SK-N-SH treated with all-trans-retinoic acid at 6 μM for 48 hours (cell line): Measurements from ENCODE around the gene VAT1L.

Experiments
- ATAC-seq: fragments of 200-7000 bp; cut with Tn5 transposase; 3 replicates; pipeline ENCODE4 v1.9.1; 2020; ENCODE audit warnings: mild to moderate bottlenecking, moderate library complexity
- ARNTL ChIP-seq: fragments of 450-650 bp; formaldehyde crosslinking; IDR thresholded peaks from 2 replicates; pipeline ENCODE4 v1.5.0; 2020; ENCODE audit warnings: low read depth, mild to moderate bottlenecking, moderate library complexity, borderline replicate concordance
- BACH2 ChIP-seq: fragments of 250-450 bp; sonication (Bioruptor Pico); IDR thresholded peaks from 2 replicates; pipeline ENCODE4 v1.9.0; 2021; ENCODE audit warnings: mild to moderate bottlenecking, borderline replicate concordance
- CSDC2 ChIP-seq: fragments of 250-450 bp; sonication (Bioruptor Pico); IDR thresholded peaks from 2 replicates; pipeline ENCODE4 v1.5.0; 2020; ENCODE audit warnings: mild to moderate bottlenecking, moderate library complexity
- ESRRG ChIP-seq: fragments of 250-450 bp; sonication (Bioruptor Pico); IDR thresholded peaks from 2 replicates; pipeline ENCODE4 v1.6.1; 2021; ENCODE audit warnings: mild to moderate bottlenecking
- GLIS3 ChIP-seq: fragments of 250-450 bp; sonication (Bioruptor Pico); IDR thresholded peaks from 2 replicates; pipeline ENCODE4 v1.5.0; 2020; ENCODE audit warnings: mild to moderate bottlenecking, moderate library complexity
- ISL1 ChIP-seq: fragments of 250-450 bp; sonication (Bioruptor Pico); IDR thresholded peaks from 2 replicates; pipeline ENCODE4 v2.1.2; 2022; ENCODE audit warnings: mild to moderate bottlenecking, moderate library complexity
- OSR1 ChIP-seq: fragments of 250-450 bp; sonication (Bioruptor Pico); IDR thresholded peaks from 2 replicates; pipeline ENCODE4 v1.8.0; 2022; ENCODE audit warnings: moderate library complexity, mild to moderate bottlenecking, inconsistent platforms
- PPARA ChIP-seq: fragments of 250-450 bp; sonication (Bioruptor Pico); IDR thresholded peaks from 2 replicates; pipeline ENCODE4 v1.5.0; 2020; ENCODE audit warnings: mild to moderate bottlenecking, borderline replicate concordance
- RARB ChIP-seq: fragments of 250-450 bp; sonication (Bioruptor Pico); IDR thresholded peaks from 2 replicates; pipeline ENCODE4 v1.8.0; 2021; ENCODE audit warnings: mild to moderate bottlenecking, moderate library complexity
- SNAI2 ChIP-seq: fragments of 250-450 bp; sonication (Bioruptor Pico); IDR thresholded peaks from 2 replicates; pipeline ENCODE4 v1.5.0; 2020; ENCODE audit warnings: mild to moderate bottlenecking, moderate library complexity
- TCF4 ChIP-seq: fragments of 250-450 bp; sonication (Bioruptor Pico); IDR thresholded peaks from 2 replicates; pipeline ENCODE4 v1.8.0; 2021; ENCODE audit warnings: mild to moderate bottlenecking, moderate library complexity, borderline replicate concordance
- TOX ChIP-seq: fragments of 250-450 bp; sonication (Bioruptor Pico); IDR thresholded peaks from 2 replicates; pipeline ENCODE4 v1.8.0; 2021; ENCODE audit warnings: mild to moderate bottlenecking, moderate library complexity, borderline replicate concordance
- ZC3H10 ChIP-seq: fragments of 250-450 bp; sonication (Bioruptor Pico); IDR thresholded peaks from 2 replicates; pipeline ENCODE4 v1.5.1; 2021; ENCODE audit warnings: mild to moderate bottlenecking, moderate library complexity
- ZFP3 ChIP-seq: fragments of 250-450 bp; sonication (Bioruptor Pico); IDR thresholded peaks from 2 replicates; pipeline ENCODE4 v1.5.0; 2020; ENCODE audit warnings: mild to moderate bottlenecking, moderate library complexity
- ZFP30 ChIP-seq: fragments of 450-650 bp; formaldehyde crosslinking; IDR thresholded peaks from 2 replicates; pipeline ENCODE4 v1.5.0; 2022; ENCODE audit warnings: mild to moderate bottlenecking, moderate library complexity
- ZNF565 ChIP-seq: fragments of 450-650 bp; formaldehyde crosslinking; conservative IDR thresholded peaks from 2 replicates; pipeline ENCODE4 v1.5.0; 2020; ENCODE audit warnings: low read depth, mild to moderate bottlenecking, moderate library complexity
- ZNF70 ChIP-seq: fragments of 450-650 bp; formaldehyde crosslinking; IDR thresholded peaks from 2 replicates; pipeline ENCODE4 v1.5.0; 2020; ENCODE audit warnings: mild to moderate bottlenecking, moderate library complexity
- TF ChIP-seq, protein P1 (sequence below): fragments of 250-450 bp; sonication (Bioruptor Pico); IDR thresholded peaks from 2 replicates; pipeline ENCODE4 v1.8.0; 2020; ENCODE audit warnings: mild to moderate bottlenecking, moderate library complexity, borderline replicate concordance
- TF ChIP-seq, protein P2 (sequence below): fragments of 250-450 bp; sonication (Bioruptor Pico); IDR thresholded peaks from 2 replicates; pipeline ENCODE4 v1.5.0; 2020; ENCODE audit warnings: mild to moderate bottlenecking, moderate library complexity

VAT1L gene

DNA sequence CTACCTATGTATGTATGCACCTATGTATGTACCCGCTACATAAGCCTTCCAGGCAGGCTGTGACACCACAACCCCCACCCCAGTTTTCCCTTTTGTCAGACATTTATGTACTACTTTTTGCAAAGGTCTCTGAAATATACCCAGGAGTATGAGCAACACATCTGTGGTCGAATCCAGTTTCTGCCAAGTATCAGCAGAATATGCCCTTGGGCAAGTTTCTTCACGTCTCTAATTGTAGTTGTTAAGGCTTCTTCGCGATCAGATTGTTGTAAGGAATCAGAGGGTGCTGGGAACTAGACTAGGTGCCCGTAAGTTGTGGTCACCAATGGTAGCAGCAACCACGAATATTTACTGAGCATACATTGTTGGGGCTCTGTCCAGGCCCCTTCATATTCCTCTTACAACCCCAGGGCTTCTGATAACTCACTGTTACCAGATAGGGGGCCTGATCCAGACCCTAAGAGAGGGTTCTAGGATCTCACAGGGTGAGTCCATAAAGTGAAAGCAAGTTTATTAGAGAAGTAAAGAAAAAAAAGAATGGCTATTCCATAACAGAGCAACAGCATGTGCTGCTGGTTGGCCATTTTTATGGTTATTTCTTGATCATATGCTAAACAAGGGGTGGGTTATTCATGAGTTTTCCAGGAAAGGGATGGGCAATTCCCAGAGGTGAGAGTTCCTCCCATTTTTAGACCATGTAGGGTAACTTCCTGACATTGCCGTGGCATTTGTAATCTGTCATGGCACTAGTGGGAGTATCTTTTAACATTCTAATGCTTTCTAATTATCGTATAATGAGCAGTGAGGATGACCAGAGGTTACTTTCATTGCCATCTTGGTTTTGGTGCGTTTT, 49.4 kb upstream of the VAT1L start (continued):
- TF ChIP-seq, protein P1, sequence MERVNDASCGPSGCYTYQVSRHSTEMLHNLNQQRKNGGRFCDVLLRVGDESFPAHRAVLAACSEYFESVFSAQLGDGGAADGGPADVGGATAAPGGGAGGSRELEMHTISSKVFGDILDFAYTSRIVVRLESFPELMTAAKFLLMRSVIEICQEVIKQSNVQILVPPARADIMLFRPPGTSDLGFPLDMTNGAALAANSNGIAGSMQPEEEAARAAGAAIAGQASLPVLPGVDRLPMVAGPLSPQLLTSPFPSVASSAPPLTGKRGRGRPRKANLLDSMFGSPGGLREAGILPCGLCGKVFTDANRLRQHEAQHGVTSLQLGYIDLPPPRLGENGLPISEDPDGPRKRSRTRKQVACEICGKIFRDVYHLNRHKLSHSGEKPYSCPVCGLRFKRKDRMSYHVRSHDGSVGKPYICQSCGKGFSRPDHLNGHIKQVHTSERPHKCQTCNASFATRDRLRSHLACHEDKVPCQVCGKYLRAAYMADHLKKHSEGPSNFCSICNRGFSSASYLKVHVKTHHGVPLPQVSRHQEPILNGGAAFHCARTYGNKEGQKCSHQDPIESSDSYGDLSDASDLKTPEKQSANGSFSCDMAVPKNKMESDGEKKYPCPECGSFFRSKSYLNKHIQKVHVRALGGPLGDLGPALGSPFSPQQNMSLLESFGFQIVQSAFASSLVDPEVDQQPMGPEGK (CRISPR knock-in tag) = no peak
- TF ChIP-seq ARNTL (no peak), CSDC2 (no peak), ZC3H10 (CRISPR knock-in tag) (no peak)

DNA sequence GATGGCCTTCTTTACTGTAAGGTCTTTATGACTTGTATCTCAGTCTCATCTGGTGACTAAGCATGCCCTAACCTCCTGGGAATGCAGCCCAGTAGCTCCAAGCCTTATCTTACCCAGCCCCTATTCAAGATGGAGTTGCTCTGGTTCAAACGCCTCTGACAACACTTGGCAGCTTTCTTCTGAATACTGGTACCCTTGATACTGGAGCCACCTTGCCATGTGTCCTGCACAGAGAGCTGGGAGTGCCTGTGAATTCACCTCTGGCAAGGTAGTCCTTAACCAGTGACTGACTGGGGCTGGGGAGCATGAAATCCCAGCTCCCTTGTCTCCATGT, 48.8 kb upstream of the VAT1L start:
- peak; percentile 89; the same call in 1 of the 2 replicates for TF ChIP-seq SNAI2 (CRISPR knock-in tag)
- TF ChIP-seq BACH2 = no peak
- peak; percentile 88 for TF ChIP-seq ZFP3
- TF ChIP-seq CSDC2 = 0 out of 2 replicates have a peak, but pooled peaks have one; percentile 63
- peak; percentile 42; the same call in 1 of the 2 replicates for TF ChIP-seq ISL1 (CRISPR knock-in tag)

DNA sequence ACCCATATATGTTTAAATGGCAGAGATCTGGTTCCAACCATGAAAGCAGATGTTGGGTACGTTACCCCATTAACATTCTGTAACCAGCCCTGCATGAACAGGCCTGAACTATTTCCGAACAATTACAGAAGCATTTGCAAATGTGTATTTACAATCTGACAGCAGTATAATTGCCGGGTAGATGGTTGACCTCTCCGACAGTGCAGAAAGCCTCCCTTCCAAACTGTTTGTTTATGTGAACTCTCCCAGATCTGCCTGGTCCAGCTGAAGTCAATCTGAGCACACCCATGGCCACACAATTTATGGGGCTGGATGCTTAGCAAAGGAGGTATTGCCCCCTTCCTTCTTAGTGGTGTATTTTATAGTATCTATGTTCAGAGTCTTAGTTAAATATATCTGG, 44.2 kb upstream of the VAT1L start:
- ATAC-seq = no peak
- TF ChIP-seq ARNTL = no peak
- no peak for TF ChIP-seq TOX
- TF ChIP-seq ZNF70 (CRISPR knock-in tag) = no peak
- no peak for TF ChIP-seq ZFP3
- no peak for TF ChIP-seq RARB (CRISPR knock-in tag)
- no peak for TF ChIP-seq ZNF565 (CRISPR knock-in tag)
- TF ChIP-seq PPARA (CRISPR knock-in tag) = no peak
- TF ChIP-seq OSR1 (CRISPR knock-in tag) = no peak
- TF ChIP-seq ESRRG = no peak
- TF ChIP-seq GLIS3 = no peak
- TF ChIP-seq ISL1 (CRISPR knock-in tag) = no peak
- TF ChIP-seq CSDC2 = no peak
- TF ChIP-seq, protein P1 (CRISPR knock-in tag) = no peak

More for the DNA sequence above, 48.8 kb upstream of the VAT1L start:
- no peak for ATAC-seq

DNA sequence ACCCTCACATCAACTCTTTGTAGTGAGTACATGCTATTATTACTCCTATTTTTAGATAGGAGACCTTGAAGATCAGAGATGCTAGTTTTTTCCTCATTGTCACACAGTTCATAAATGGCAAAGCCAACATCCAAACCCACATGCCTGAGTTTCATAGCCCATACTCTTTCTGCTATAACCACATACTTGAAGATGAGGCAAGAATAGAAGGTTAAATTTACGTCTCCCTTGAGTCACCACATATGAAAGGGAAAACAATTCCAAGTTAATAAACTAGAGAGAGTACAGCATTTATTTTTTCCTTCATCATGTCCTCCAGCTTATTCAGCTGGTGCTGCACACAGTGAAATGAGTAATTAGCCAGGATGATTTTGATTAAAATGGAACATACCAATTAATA, 42.4 kb upstream of the VAT1L start:
- TF ChIP-seq RARB (CRISPR knock-in tag) (no peak), TOX (no peak), ZFP30 (no peak), BACH2 (no peak), TCF4 (CRISPR knock-in tag) (no peak), OSR1 (CRISPR knock-in tag) (no peak), GLIS3 (no peak), ZC3H10 (CRISPR knock-in tag) (no peak), ZNF70 (CRISPR knock-in tag) (no peak), ISL1 (CRISPR knock-in tag) (no peak)
- TF ChIP-seq, protein P2, sequence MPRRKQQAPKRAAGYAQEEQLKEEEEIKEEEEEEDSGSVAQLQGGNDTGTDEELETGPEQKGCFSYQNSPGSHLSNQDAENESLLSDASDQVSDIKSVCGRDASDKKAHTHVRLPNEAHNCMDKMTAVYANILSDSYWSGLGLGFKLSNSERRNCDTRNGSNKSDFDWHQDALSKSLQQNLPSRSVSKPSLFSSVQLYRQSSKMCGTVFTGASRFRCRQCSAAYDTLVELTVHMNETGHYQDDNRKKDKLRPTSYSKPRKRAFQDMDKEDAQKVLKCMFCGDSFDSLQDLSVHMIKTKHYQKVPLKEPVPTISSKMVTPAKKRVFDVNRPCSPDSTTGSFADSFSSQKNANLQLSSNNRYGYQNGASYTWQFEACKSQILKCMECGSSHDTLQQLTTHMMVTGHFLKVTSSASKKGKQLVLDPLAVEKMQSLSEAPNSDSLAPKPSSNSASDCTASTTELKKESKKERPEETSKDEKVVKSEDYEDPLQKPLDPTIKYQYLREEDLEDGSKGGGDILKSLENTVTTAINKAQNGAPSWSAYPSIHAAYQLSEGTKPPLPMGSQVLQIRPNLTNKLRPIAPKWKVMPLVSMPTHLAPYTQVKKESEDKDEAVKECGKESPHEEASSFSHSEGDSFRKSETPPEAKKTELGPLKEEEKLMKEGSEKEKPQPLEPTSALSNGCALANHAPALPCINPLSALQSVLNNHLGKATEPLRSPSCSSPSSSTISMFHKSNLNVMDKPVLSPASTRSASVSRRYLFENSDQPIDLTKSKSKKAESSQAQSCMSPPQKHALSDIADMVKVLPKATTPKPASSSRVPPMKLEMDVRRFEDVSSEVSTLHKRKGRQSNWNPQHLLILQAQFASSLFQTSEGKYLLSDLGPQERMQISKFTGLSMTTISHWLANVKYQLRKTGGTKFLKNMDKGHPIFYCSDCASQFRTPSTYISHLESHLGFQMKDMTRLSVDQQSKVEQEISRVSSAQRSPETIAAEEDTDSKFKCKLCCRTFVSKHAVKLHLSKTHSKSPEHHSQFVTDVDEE = no peak
- TF ChIP-seq, protein P1 (CRISPR knock-in tag) = no peak
- no peak for ATAC-seq
